ENCODE measurements around the gene WDR59. TPM values are rescaled to one million over a fixed set of nuclear protein-coding genes. Genes with fewer than 3 reads are reported as not detected.

Gene WDR59
- total and polyA plus RNA-seq, 2 of the 4 experiments (the other 2 are of a cell fraction), result 29.4 to 44.6 TPM

- Histone ChIP-seq H4K20me1 (ENCODE audit: insufficient read depth, low read length) (peaks cover 45% of the 10 kb centered on the region), H4K5ac (ENCODE audit: low read depth, low read length) (no peak overlapping the region), H3K4me1 (ENCODE audit: control insufficient read depth, insufficient read depth, low read length) (peaks cover 10% of the 10 kb centered on the region), H3K9me3 (ENCODE audit: control insufficient read depth, insufficient read depth, low read length) (no peaks in the 10 kb centered on the region), H2BK5ac (ENCODE audit: low read depth, low read length, poor library complexity, severe bottlenecking) (peak overlapping the region; percentile 69), H3K14ac (replicated peaks; ENCODE audit: low read depth, low read length) (no peak overlapping the region; the same call in 1 of the 2 replicates), H3K9me1 (ENCODE audit: insufficient read depth, low read length) (peaks cover 11% of the 10 kb centered on the region), H3K36me3 (ENCODE audit: control insufficient read depth, insufficient read depth, low read length) (peaks cover 4% of the 10 kb centered on the region; the same call in 1 of the 2 replicates), H4K91ac (ENCODE audit: insufficient read depth, low read depth, low read length) (no peak overlapping the region), H4K8ac (ENCODE audit: low read depth in 2 of 2, low read length in 2 of 2) (no peak overlapping the region; a peak in 1 of 4 replicates), H3K9ac (ENCODE audit: low read depth, low read length) (peak overlapping the region; percentile 86), H3K4me3 (ENCODE audit: insufficient read depth, low read depth, low read length) (peak overlapping the region; percentile 79), H3K56ac (ENCODE audit: extremely low read depth, insufficient read depth, low read length) (no peak overlapping the region), H3K23ac (ENCODE audit: low read depth, low read length) (no peak overlapping the region), H3K27me3 (ENCODE audit: control insufficient read depth, insufficient read depth, low read length) (no peaks in the 10 kb centered on the region), H3K4ac (ENCODE audit: low read depth, low read length) (no peak overlapping the region; the same call in 1 of the 2 replicates), H3K27ac (ENCODE audit: insufficient read depth, low read length) (peak overlapping the region; percentile 62), H3K18ac (ENCODE audit: low read depth, low read length) (no peak overlapping the region; the same call in 1 of the 2 replicates), H2AFZ (replicated peaks; ENCODE audit: low read length, poor library complexity) (peak overlapping the region; percentile 86), H2AK5ac (ENCODE audit: low read depth, low read length) (no peak overlapping the region), H2AK9ac (replicated peaks; ENCODE audit: low read depth, low read length, poor library complexity) (peak overlapping the region; percentile 68), H2BK120ac (ENCODE audit: low read depth, low read length) (no peak overlapping the region), H3K4me2 (ENCODE audit: low read depth, low read length) (peak overlapping the region; percentile 86), H2BK20ac (ENCODE audit: low read depth, low read length) (no peak overlapping the region), H2BK15ac (ENCODE audit: low read depth, low read length) (no peak overlapping the region), H3K79me1 (ENCODE audit: low read depth in 1 of 2, low read length in 2 of 2) (peaks cover 28 to 45% of the 10 kb centered on the region in 2 experiments)
- no TSS peak for BruUV-seq (replicated peaks)
- peak; percentile 59 for ATAC-seq (ENCODE audit: low read depth)
- dilution Hi-C loops (cut with HindIII; ENCODE audit: low sequenced_read_pairs, unreplicated experiment), result no loop called here
- CTCF ChIA-PET, result interaction anchor here (2.3 kb wide), 1 partner anchor 18 kb away, joined by 6 read pairs; no protein-coding TSS in a partner anchor
- DNase-seq, result no peak
- POLR2A ChIA-PET (ENCODE audit: unreplicated experiment), result no interaction called here
- WGBS, 2 experiments (ENCODE audit: extremely low coverage in 2 of 2, insufficient read length in 1 of 2), result 0% methylated on average over 20 of the region's 44 CpGs; no CpG with 5 or more reads in 1 of the 2 experiments
- TF ChIP-seq MAFK (IDR thresholded peaks at IDR 0.05; ENCODE audit: low read depth, low read length) (no peak), MXI1 (IDR thresholded peaks at IDR 0.05; ENCODE audit: borderline replicate concordance, low read depth, low read length) (0 out of 2 replicates have a peak, but pooled peaks have one; percentile 3)
- intact Hi-C loops (cut with micrococcal nuclease), result loop anchor here (2.0 kb wide), 2 partner anchors 28 to 200 kb away; no protein-coding TSS in a partner anchor
- in situ Hi-C loops (cut with MboI; ENCODE audit: low sequenced_read_pairs), result no loop called here
Observed at GRCh38 chr16:74999219-74999608, 14.3 kb upstream of the WDR59 start.

Data from IMR-90 (cell line).